Measurements from ENCODE around the gene CXXC5. TPM values are rescaled to one million over a fixed set of nuclear protein-coding genes. Genes with fewer than 3 reads are reported as not detected.
A peak's percentile ranks its signal among the peaks of the same experiment; 100 is the strongest.
"Not testable (repeated sequence)": the region's sequence is repeated elsewhere in the genome, so short reads cannot be mapped to it uniquely, and the experiment has no call there.

Gene CXXC5
- total RNA-seq: 10 to 100 TPM; 26.5 to 50.7 (median 36.2) TPM

DNA sequence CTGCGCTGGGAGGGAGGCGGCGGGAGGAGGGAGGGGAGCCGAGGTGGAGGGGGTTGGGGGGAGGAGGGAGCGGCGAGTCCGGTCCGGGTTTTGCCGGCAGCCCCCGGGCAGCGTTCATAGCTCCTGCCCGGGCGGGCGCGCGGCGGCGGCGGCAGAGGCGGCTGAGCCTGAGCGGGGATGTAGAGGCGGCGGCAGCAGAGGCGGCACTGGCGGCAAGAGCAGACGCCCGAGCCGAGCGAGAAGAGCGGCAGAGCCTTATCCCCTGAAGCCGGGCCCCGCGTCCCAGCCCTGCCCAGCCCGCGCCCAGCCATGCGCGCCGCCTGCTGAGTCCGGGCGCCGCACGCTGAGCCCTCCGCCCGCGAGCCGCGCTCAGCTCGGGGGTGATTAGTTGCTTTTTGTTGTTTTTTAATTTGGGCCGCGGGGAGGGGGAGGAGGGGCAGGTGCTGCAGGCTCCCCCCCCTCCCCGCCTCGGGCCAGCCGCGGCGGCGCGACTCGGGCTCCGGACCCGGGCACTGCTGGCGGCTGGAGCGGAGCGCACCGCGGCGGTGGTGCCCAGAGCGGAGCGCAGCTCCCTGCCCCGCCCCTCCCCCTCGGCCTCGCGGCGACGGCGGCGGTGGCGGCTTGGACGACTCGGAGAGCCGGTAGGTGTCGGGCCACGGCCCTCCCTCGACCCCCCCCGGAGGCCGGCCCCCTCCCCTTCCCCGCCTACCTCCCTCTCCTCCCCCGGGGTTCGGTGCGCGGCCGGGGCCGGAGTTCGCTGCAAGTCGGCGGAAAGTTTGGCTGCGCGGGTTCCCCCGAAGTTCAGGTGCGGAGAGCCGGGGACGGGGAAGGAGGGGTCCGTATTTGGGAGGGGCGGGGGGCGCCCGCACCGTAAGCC, at the start of gene CXXC5:
TSS of gene CXXC5 (plus strand) at position 145 of the 877 bp plus-strand sequence. CDS start 32,175 bp downstream, outside the sequence.
- Histone ChIP-seq H3K9me3 (no peaks in the 10 kb centered on the region), H3K36me3 (no peaks in the 10 kb centered on the region), H3K27ac (peak within 1 kb of the TSS; percentile 91 to 96 (median 93)), H3K4me1 (peaks cover 19 to 77% (median 64%) of the 10 kb centered on the region in 4 donors), H3K4me3 (peak within 1 kb of the TSS; percentile 58 to 93 (median 89)), H3K27me3 (no peaks in the 10 kb centered on the region)
- peak; percentile 90 for DNase-seq
- in situ Hi-C loops (cut with MboI; ENCODE audit: low pct_ligation_motif_present in 1 of 4, low pct_unique_long_range_greater_than_20kb in 1 of 4, low sequenced_read_pairs in 3 of 4) (loop anchor here in 2 of 4 donors (10.0 to 25.0 kb wide), 2 partner anchors 46 to 114 kb away; no protein-coding TSS in a partner anchor), intact Hi-C loops (cut with DNase I; ENCODE audit: low total_unique reads) (no loop called here)
- TF ChIP-seq, protein P1, sequence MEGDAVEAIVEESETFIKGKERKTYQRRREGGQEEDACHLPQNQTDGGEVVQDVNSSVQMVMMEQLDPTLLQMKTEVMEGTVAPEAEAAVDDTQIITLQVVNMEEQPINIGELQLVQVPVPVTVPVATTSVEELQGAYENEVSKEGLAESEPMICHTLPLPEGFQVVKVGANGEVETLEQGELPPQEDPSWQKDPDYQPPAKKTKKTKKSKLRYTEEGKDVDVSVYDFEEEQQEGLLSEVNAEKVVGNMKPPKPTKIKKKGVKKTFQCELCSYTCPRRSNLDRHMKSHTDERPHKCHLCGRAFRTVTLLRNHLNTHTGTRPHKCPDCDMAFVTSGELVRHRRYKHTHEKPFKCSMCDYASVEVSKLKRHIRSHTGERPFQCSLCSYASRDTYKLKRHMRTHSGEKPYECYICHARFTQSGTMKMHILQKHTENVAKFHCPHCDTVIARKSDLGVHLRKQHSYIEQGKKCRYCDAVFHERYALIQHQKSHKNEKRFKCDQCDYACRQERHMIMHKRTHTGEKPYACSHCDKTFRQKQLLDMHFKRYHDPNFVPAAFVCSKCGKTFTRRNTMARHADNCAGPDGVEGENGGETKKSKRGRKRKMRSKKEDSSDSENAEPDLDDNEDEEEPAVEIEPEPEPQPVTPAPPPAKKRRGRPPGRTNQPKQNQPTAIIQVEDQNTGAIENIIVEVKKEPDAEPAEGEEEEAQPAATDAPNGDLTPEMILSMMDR (IDR thresholded peaks at IDR 0.05): no peak
- peak; percentile 86 to 90 (median 87) for TF ChIP-seq POLR2AphosphoS5 (IDR thresholded peaks at IDR 0.05)
- TF ChIP-seq POLR2A (IDR thresholded peaks at IDR 0.05): peak; percentile 70
- TF ChIP-seq EP300 (IDR thresholded peaks at IDR 0.05; ENCODE audit: low read depth): no peak
- 2% methylated on average over 65 of the region's 106 CpGs; no CpG with 5 or more reads in 1 of the 2 donors for WGBS, 2 donors (ENCODE audit: low coverage in 1 of 2)

DNA sequence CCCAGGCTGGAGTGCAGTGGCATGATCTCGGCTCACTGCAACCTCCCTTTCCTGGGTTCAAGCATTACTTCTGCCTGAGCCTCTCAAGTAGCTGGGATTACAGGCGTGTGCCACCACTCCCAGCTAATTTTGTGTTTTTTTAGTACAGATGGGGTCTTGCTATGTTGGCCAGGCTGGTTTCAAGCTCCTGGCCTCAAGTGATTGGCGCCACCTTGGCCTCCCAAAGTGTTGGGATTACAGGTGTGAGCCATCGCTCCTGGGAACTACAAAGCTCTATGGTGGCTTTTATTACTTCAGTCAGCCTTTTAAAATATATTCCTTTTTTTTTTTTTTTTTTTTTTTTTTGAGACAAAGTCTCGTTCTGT, 49.6 kb upstream of the CXXC5 start:
- H3K4me3 ChIP-seq; H3K27me3 ChIP-seq; intact Hi-C loops (cut with DNase I; ENCODE audit: low total_unique reads); H3K9me3 ChIP-seq; in situ Hi-C loops (cut with MboI; ENCODE audit: low pct_ligation_motif_present in 1 of 4, low pct_unique_long_range_greater_than_20kb in 1 of 4, low sequenced_read_pairs in 3 of 4); DNase-seq; H3K27ac ChIP-seq: not testable (repeated sequence)
- Histone ChIP-seq H3K36me3 (peaks cover 0 to 26% (median 12%) of the 10 kb centered on the region in 4 donors), H3K4me1 (peaks cover 5 to 16% (median 6%) of the 10 kb centered on the region in 4 donors)
- 95 to 96% methylated on average over 4 to 5 of the region's 5 CpGs for WGBS, 2 donors (ENCODE audit: low coverage in 1 of 2)

DNA sequence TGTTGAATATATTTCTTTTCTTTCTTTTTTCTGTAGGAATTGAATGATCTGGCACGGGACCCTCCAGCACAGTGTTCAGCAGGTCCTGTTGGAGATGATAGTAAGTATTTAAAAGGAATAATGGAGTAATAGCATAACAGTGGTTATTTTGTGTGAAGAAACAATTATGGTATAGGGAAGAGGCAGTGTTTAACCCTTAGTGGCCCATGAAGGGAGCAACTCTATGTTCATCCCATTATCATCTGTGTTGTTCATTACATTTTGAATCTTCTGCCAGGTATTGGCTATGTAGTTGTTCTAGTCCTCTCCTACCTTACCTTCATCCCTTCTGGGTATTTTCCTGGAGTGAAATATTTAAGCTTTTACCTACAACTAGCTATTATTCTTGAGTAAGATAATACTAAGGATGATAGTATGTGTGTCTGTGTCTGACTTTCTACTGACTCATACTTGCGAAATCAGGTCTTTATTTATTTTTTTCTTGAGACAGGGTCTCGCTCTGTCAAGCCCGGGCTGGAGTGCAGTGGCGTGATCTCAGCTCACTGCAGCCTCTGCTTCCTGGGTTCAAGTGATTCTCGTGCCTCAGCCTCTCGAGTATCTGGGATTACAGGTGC, 47.7 kb upstream of the CXXC5 start:
- no peak for DNase-seq

DNA sequence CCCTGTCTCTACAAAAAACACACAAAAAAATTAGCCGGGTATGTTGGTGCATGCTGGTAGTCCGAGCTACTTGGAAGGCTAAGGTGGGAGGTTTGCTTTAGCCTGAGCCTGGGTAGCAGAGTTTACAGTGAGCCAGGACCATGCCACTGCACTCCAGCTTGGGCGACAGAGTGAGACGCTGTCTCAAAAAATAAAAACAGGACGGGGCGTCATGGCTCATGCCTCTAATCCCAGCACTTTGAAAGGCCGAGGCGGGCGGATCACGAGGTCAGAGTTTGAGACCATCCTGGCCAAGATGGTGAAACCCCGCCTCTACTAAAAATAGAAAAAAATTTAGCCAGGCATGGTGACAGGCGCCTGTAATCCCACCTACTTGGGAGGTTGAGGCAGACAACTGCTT, 46.7 kb upstream of the CXXC5 start:
- intact Hi-C loops (cut with DNase I; ENCODE audit: low total_unique reads): no loop called here
- no peaks in the 10 kb centered on the region for H3K9me3 ChIP-seq
- no peak overlapping the region for H3K27ac ChIP-seq
- in situ Hi-C loops (cut with MboI; ENCODE audit: low pct_ligation_motif_present in 1 of 4, low pct_unique_long_range_greater_than_20kb in 1 of 4, low sequenced_read_pairs in 3 of 4): no loop called here
- H3K36me3 ChIP-seq: peaks cover 0 to 31% (median 14%) of the 10 kb centered on the region in 4 donors
- H3K4me1 ChIP-seq: peaks cover 0 to 20% (median 3%) of the 10 kb centered on the region in 4 donors
- TF ChIP-seq, protein P1 (IDR thresholded peaks at IDR 0.05): no peak
- TF ChIP-seq POLR2A (IDR thresholded peaks at IDR 0.05) (no peak), POLR2AphosphoS5 (IDR thresholded peaks at IDR 0.05) (no peak), EP300 (IDR thresholded peaks at IDR 0.05; ENCODE audit: low read depth) (no peak)
- H3K27me3 ChIP-seq: no peaks in the 10 kb centered on the region
- 91 to 97% methylated on average over 6 to 12 of the region's 12 CpGs for WGBS, 2 donors (ENCODE audit: low coverage in 1 of 2)
- no peak for DNase-seq
- no peak overlapping the region for H3K4me3 ChIP-seq

More for the DNA sequence above, 47.7 kb upstream of the CXXC5 start:
- intact Hi-C loops (cut with DNase I; ENCODE audit: low total_unique reads): no loop called here
- H3K9me3 ChIP-seq: no peaks in the 10 kb centered on the region
- TF ChIP-seq EP300 (IDR thresholded peaks at IDR 0.05; ENCODE audit: low read depth) (no peak), POLR2AphosphoS5 (IDR thresholded peaks at IDR 0.05) (no peak), POLR2A (IDR thresholded peaks at IDR 0.05) (no peak)
- TF ChIP-seq, protein P1 (IDR thresholded peaks at IDR 0.05): no peak
- 86 to 98% methylated on average over 7 of the region's 7 CpGs for WGBS, 2 donors (ENCODE audit: low coverage in 1 of 2)
- H3K4me1 ChIP-seq: peaks cover 0 to 10% (median 1%) of the 10 kb centered on the region in 4 donors
- H3K27me3 ChIP-seq: no peaks in the 10 kb centered on the region
- in situ Hi-C loops (cut with MboI; ENCODE audit: low pct_ligation_motif_present in 1 of 4, low pct_unique_long_range_greater_than_20kb in 1 of 4, low sequenced_read_pairs in 3 of 4): no loop called here
- no peak overlapping the region for H3K27ac ChIP-seq
- H3K36me3 ChIP-seq: peaks cover 0 to 31% (median 14%) of the 10 kb centered on the region in 4 donors
- no peak overlapping the region for H3K4me3 ChIP-seq

DNA sequence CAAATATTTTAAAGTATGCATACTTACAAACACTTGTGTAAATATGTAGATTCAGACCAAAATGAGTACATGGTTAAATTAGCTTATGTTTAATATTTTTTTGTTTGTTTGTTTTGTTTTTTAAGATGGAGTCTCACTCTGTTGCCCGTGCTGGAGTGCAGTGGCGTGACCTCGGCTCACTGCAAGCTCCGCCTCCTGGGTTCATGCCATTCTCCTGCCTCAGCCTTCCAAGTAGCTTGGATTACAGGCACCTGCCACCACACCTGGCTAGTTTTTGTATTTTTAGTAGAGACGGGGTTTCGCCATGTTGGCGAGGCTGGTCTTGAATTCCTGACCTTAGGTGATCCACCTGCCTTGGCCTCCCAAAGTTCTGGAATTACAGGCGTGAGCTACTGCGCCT, 46.2 kb upstream of the CXXC5 start:
- H3K27ac ChIP-seq; DNase-seq; in situ Hi-C loops (cut with MboI; ENCODE audit: low pct_ligation_motif_present in 1 of 4, low pct_unique_long_range_greater_than_20kb in 1 of 4, low sequenced_read_pairs in 3 of 4); intact Hi-C loops (cut with DNase I; ENCODE audit: low total_unique reads); H3K9me3 ChIP-seq; H3K27me3 ChIP-seq; H3K4me3 ChIP-seq: not testable (repeated sequence)
- peaks cover 0 to 31% (median 14%) of the 10 kb centered on the region in 4 donors for H3K36me3 ChIP-seq
- WGBS, 2 donors (ENCODE audit: low coverage in 1 of 2): 80 to 90% methylated on average over 2 to 9 of the region's 9 CpGs
- H3K4me1 ChIP-seq: peaks cover 0 to 25% (median 9%) of the 10 kb centered on the region in 4 donors
